Panc1 (cell line): ENCODE results near the gene GALNT14. TPM values are rescaled to one million over a fixed set of nuclear protein-coding genes. Genes with fewer than 3 reads are reported as not detected.

Source experiments
- ATAC-seq: fragments of 200-7000 bp; cut with Tn5 transposase; 2 replicates; pipeline ENCODE4 v1.9.1; 2020; ENCODE audit warnings: mild to moderate bottlenecking, moderate library complexity
- BruUV-seq: library from RNA; stranded (reverse); fragments of 400-500 nt; replicated peaks from 2 replicates; lab custom pipeline; 2021; lab: Mats Ljungman, UMichigan
- CTCF ChIA-PET: fragments of 300-600 bp; sonication (Branson Sonifier 250); formaldehyde crosslinking; loops from one replicate; lab custom pipeline; 2022; ENCODE audit warnings: antibody characterized with exemption; lab: Charles Lee
- POLR2A ChIA-PET: fragments of 300-600 bp; sonication (Branson Sonifier 250); formaldehyde crosslinking; loops from one replicate; lab custom pipeline; 2022; ENCODE audit warnings: antibody characterized with exemption; lab: Charles Lee
- DNase-seq: peaks from one replicate; pipeline ENCODE4 v3.0.0-alpha.2; 2010; ENCODE audit warnings: low read depth, low spot score
- H3K27ac ChIP-seq: 2 replicates; pipeline ENCODE4 v1.5.1; 2011; ENCODE audit warnings: mild to moderate bottlenecking, low read length, inconsistent platforms
- H3K27me3 ChIP-seq: fragments of 200-500 bp; sonication (Bioruptor generic); 2 replicates; pipeline ENCODE4 v1.6.0; 2014; ENCODE audit warnings: low read length, inconsistent platforms; ENCODE audit not compliant: control insufficient read depth, insufficient read depth
- H3K36me3 ChIP-seq: fragments of 200-500 bp; sonication (Bioruptor generic); 2 replicates; pipeline ENCODE4 v1.5.1; 2014; ENCODE audit warnings: inconsistent platforms, mild to moderate bottlenecking, low read length, moderate library complexity; ENCODE audit not compliant: control insufficient read depth, insufficient read depth
- H3K4me1 ChIP-seq: 2 replicates; pipeline ENCODE4 v1.5.1; 2011; ENCODE audit warnings: inconsistent platforms, mild to moderate bottlenecking, low read length, moderate library complexity; ENCODE audit not compliant: control insufficient read depth, insufficient read depth
- H3K4me3 ChIP-seq, 2 experiments: 2 replicates each; pipeline ENCODE4 v1.5.1; 2011 to 2012; ENCODE audit warnings: low read depth in 2 of 2, low read length in 2 of 2, mild to moderate bottlenecking in 2 of 2, inconsistent platforms in 1 of 2, moderate library complexity in 1 of 2
- H3K9me3 ChIP-seq: fragments of 200-500 bp; sonication (Bioruptor generic); 2 replicates; pipeline ENCODE4 v1.5.1; 2014; ENCODE audit warnings: low read depth, mild to moderate bottlenecking, inconsistent platforms, low read length, moderate library complexity; ENCODE audit not compliant: control insufficient read depth, insufficient read depth
- CTCF ChIP-seq: fragments of 450-650 bp; IDR thresholded peaks from 2 replicates; pipeline ENCODE4 v1.5.1; 2017; ENCODE audit warnings: mild to moderate bottlenecking
- POLR2AphosphoS5 ChIP-seq: IDR thresholded peaks from 2 replicates; pipeline ENCODE4 v1.6.1; 2012; ENCODE audit warnings: mild to moderate bottlenecking, low read depth, low read length, moderate library complexity
- REST ChIP-seq, 2 experiments: IDR thresholded peaks; 2 replicates each; pipeline ENCODE4 v1.6.1; 2011 to 2012; ENCODE audit warnings: low read depth in 2 of 2, control low read depth in 1 of 2, low read length in 1 of 2, mild to moderate bottlenecking in 1 of 2, moderate library complexity in 1 of 2; ENCODE audit not compliant: insufficient read depth in 1 of 2
- SIN3A ChIP-seq: IDR thresholded peaks from 2 replicates; pipeline ENCODE4 v1.6.1; 2012; ENCODE audit warnings: low read depth, mild to moderate bottlenecking, low read length, moderate library complexity, borderline replicate concordance; ENCODE audit not compliant: insufficient read depth
- TCF7L2 ChIP-seq: IDR thresholded peaks from 2 replicates; pipeline ENCODE4 v1.6.1; 2011; ENCODE audit warnings: mild to moderate bottlenecking, low read depth, low read length, inconsistent platforms
- in situ Hi-C: cut with HindIII; loops from 2 replicates; pipeline ENCODE4 v1.10.0; 2016; ENCODE audit warnings: low sequenced_read_pairs, low pct_unique_long_range_greater_than_20kb
- intact Hi-C: fragments of 100-400 bp; cut with micrococcal nuclease; formaldehyde crosslinking; loops from one replicate; pipeline ENCODE4 v1.10.0; 2022; ENCODE audit not compliant: unreplicated experiment
- total RNA-seq: library from RNA; stranded (reverse); gene quantifications from one replicate; pipeline ENCODE4 v1.2.1, GENCODE V29; 2021; ENCODE audit not compliant: unreplicated experiment

GALNT14 gene
- total RNA-seq, 1 experiment from 2014 or later = 0.67 TPM

GRCh38 chr2:30877833-30878232, 260.4 kb downstream of the GALNT14 start:
- intact Hi-C loops (no loop called here), in situ Hi-C loops (no loop called here)
- no TSS peak for BruUV-seq
- CTCF ChIA-PET = no interaction called here
- Histone ChIP-seq H3K4me1 (no peaks in the 10 kb centered on the region), H3K36me3 (no peaks in the 10 kb centered on the region), H3K4me3 (no peak overlapping the region), H3K27me3 (no peaks in the 10 kb centered on the region; the same call in 1 of the 2 replicates), H3K9me3 (no peaks in the 10 kb centered on the region), H3K27ac (no peak overlapping the region)
- TF ChIP-seq REST (IDR thresholded peaks at IDR 0.05; ENCODE audit: insufficient read depth in 1 of 2, low read depth in 2 of 2, low read length in 1 of 2) = no peak
- ATAC-seq (no peak), DNase-seq (no peak)
- POLR2A ChIA-PET = no interaction called here

GRCh38 chr2:30872797-30873196, 265.4 kb downstream of the GALNT14 start:
- no peaks in the 10 kb centered on the region for H3K36me3 ChIP-seq
- H3K4me3 ChIP-seq = no peak overlapping the region
- H3K4me1 ChIP-seq = no peaks in the 10 kb centered on the region
- ChIA-PET CTCF (interaction anchor here (0.5 kb wide), 1 partner anchor 295 kb away, joined by 5 read pairs; no protein-coding TSS in a partner anchor), POLR2A (no interaction called here)
- no peak overlapping the region for H3K27ac ChIP-seq
- BruUV-seq = no TSS peak
- DNase-seq (no peak), ATAC-seq (no peak)
- no peak for TF ChIP-seq TCF7L2
- no peak for TF ChIP-seq REST (IDR thresholded peaks at IDR 0.05; ENCODE audit: insufficient read depth in 1 of 2, low read depth in 2 of 2, low read length in 1 of 2)
- TF ChIP-seq POLR2AphosphoS5 = no peak
- no peak for TF ChIP-seq SIN3A
- TF ChIP-seq CTCF = no peak
- no peaks in the 10 kb centered on the region for H3K9me3 ChIP-seq
- in situ Hi-C loops (no loop called here), intact Hi-C loops (no loop called here)
- peaks cover 2% of the 10 kb centered on the region; the same call in 1 of the 2 replicates for H3K27me3 ChIP-seq
